Activated CD4-positive, alpha-beta T cell treated with anti-CD3 and anti-CD28 coated beads, Interleukin-2, amount 50 U/mL, for 1 hour (primary cell): ENCODE results near the gene ABHD3.
"Not testable (repeated sequence)": the region's sequence is repeated elsewhere in the genome, so short reads cannot be mapped to it uniquely, and the experiment has no call there.

Experiments used
- DNase-seq: peaks from one replicate; pipeline ENCODE4 v3.0.0-alpha.2; 2020

The ABHD3 gene

DNA sequence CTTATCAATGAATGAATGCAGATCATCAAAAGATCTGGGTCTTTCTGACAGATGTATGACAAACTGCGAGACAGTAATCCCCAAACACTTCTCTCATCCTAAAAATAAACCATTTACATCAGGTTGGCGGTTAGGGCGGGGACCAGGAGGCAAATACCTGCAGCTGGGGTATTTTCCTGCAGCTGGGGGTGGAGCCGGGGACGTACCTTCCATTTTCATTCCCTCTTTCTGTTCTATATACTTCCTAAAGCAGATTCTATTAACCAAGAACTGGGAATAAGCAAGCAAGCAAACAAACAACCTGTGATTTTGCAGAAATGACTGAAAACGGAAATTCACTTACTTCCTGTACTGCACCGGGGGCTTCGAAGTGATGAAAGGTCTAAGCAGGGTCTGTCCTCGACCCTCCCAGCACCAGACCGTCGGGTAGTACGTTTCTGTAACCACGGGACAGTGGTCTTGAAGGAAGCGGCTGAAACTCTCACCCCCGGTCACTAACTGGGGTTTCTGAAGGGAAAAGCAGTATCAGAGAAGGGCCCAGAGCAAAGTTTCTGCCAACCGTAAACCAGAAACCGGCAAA is 1.2 kb downstream of the ABHD3 start:
- peak; percentile 15 for DNase-seq

- no peak for DNase-seq
These were observed 2.0 kb downstream of the ABHD3 start for GRCh38 chr18:21702602-21703001.

DNA sequence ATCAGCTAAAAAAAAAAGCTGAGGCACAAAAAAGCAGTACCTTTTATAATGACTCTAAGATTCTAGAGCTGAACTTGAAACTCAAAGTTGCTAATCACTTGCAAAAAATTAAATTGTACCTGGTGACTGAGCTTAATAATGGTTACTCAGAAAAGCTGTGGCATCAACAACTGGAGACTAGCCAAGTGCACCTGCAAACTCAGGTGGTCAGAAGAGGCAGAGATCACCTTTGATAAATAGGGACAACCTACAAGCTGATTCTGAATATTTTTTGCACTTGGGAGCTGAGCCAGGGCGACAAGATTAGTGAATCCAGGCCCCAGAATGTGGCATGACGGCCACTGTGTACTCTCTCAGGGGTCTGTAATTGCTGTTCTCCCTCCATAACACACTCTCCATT is 3.0 kb downstream of the ABHD3 start:
- DNase-seq, result no peak

GRCh38 chr18:21700528-21701075 is 4.0 kb downstream of the ABHD3 start:
- DNase-seq, result no peak

GRCh38 chr18:21693322-21693721 is 11.3 kb downstream of the ABHD3 start:
- no peak for DNase-seq

GRCh38 chr18:21689736-21690135 is 14.8 kb downstream of the ABHD3 start:
- DNase-seq, result no peak

GRCh38 chr18:21686282-21687105 is 18.1 kb downstream of the ABHD3 start:
- DNase-seq, result no peak

DNA sequence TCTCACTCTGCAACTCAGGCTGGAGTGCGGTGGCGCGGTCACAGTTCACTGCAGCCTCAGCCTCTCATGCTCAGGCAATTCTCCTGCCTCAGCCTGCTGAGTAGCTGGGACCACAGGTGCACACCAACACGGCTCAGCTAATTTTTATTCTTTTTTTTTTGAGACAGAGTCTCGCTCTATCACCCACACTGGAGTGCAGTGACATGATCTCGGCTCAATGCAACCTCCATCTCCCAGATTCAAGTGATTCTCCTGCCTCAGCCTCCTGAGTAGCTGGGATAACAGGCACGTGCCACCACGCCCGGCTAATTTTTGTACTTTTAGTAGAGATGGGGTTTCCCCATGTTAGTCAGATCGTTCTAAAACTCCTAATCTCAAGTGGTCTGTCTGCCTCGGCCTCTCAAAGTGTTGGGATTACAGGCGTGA is 19.0 kb downstream of the ABHD3 start:
- not testable (repeated sequence) for DNase-seq

GRCh38 chr18:21684731-21685130 is 19.8 kb downstream of the ABHD3 start:
- DNase-seq, result no peak

DNA sequence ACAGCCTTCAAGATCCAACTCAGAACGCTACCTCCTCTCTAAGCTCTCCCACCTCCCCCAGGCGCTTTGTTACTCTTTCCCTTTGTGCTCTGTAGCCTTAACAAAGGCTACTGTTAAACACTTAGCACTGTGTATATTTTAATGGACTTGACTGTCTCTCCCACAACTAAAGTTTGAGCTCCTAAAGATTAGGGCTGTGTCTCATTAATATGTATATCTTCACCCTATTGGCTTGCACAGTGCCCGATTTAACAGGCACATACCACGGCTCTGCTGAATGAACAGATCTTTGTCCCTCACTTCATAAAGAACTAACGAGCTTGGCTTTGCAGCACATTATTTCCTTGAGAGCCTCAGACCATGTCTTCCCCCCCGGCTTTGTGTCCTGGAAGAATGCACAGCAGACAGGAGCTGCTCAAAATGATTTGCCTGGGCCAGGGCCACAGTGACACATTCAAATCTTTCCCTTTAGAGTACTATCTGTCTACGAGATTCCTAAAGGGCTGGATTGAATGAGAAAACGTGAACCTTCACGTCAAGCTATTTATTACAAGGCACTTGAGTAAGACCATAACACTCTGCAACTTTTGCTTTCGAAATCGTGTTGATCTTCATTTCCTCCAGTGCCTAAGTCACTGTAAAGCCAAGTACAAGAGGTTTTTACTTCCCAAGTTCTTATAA is 22.1 kb downstream of the ABHD3 start:
- DNase-seq, result no peak

- DNase-seq, result no peak
These were observed 24.4 kb downstream of the ABHD3 start for GRCh38 chr18:21680161-21680560.

DNA sequence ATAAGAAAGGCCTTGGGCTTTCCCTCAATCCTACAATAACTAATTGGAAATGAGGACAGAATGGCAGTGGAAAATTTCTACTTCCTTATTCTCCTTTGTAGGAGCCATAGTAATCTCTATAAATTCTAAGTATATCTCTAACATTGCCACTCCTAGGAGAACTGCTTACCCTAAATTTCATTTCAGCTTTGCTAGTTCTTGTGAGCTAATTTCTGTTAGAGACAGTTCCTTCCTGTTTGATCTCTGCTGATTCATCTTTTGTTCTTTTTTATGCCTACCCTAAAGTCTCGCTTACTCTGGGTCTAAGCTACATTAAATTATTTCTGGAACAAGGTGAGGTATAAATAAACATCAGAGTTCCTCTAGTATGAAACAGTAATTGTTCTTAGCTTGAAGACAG is 25.7 kb downstream of the ABHD3 start:
- DNase-seq, result no peak

- DNase-seq, result not testable (repeated sequence)
These were observed 29.2 kb downstream of the ABHD3 start for GRCh38 chr18:21675354-21675753.

- DNase-seq, result no peak
These were observed 31.9 kb downstream of the ABHD3 start for GRCh38 chr18:21672521-21673267.

- DNase-seq, result no peak
These were observed 34.8 kb downstream of the ABHD3 start for GRCh38 chr18:21669736-21670285.

GRCh38 chr18:21664069-21664468 is 40.5 kb downstream of the ABHD3 start:
- no peak for DNase-seq

- no peak for DNase-seq
These were observed 41.0 kb downstream of the ABHD3 start for GRCh38 chr18:21663578-21663977.

GRCh38 chr18:21662581-21662980 is 42.0 kb downstream of the ABHD3 start:
- DNase-seq, result no peak

GRCh38 chr18:21660078-21660477 is 44.5 kb downstream of the ABHD3 start:
- no peak for DNase-seq

- no peak for DNase-seq
These were observed 48.2 kb downstream of the ABHD3 start for GRCh38 chr18:21656402-21656801.

GRCh38 chr18:21653361-21653760 is 51.2 kb downstream of the ABHD3 start:
- no peak for DNase-seq

GRCh38 chr18:21652073-21652472 is 52.5 kb downstream of the ABHD3 start:
- no peak for DNase-seq

DNA sequence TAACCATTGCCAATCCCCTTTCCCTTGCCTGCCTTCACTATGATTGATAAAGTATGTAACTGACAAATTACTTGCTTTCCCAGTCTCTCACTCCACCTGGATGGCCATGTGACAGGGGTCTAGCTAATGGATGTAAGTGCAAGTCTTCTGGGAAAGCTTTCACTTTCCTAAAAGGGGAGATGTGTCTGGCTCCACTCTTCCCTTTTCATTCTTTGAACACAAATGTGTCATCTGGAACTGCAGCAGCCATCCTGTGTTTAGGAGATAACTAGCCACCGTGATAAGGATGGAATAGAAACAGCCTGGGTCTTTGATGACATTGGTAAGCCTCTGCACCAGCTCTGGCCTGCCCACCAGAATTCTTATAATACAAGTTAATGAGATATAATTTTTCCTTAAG is 54.3 kb downstream of the ABHD3 start:
- no peak for DNase-seq
